GDM1 (cell line): Measurements from ENCODE around the gene TMEM269.
"Not testable (repeated sequence)": the region's sequence is repeated elsewhere in the genome, so short reads cannot be mapped to it uniquely, and the experiment has no call there.

ENCODE experiments used
- DNase-seq: peaks from one replicate; lab custom pipeline; 2025; lab: John Stamatoyannopoulos, UW

Gene TMEM269

DNA sequence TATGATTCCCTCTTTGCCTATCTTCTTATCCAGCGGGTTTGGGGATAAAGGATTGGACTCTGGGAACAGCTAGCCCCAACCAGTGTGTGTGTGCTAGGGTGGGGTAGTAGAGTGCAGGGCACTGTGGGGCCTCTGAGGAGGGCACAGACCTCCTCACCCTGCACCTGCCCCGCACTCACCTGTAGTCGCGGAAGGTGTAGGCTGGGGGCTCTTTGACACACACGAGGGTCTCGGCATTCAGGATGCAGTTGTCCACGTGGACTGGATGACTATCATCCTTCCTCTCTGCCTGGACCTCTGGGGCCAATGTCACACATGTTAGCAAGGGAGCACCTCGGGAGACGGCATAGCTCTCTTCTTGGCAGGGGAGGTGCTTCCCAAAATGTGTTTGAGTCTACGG, 36.8 kb upstream of the TMEM269 start:
- DNase-seq, result no peak

GRCh38 chr1:42748461-42749410, 36.1 kb upstream of the TMEM269 start:
- DNase-seq, result no peak

- no peak for DNase-seq
Measured at GRCh38 chr1:42750041-42750440, 34.8 kb upstream of the TMEM269 start.

GRCh38 chr1:42751511-42752070, 33.2 kb upstream of the TMEM269 start:
- DNase-seq, result not testable (repeated sequence)

GRCh38 chr1:42752284-42752683, 32.5 kb upstream of the TMEM269 start:
- no peak for DNase-seq

DNA sequence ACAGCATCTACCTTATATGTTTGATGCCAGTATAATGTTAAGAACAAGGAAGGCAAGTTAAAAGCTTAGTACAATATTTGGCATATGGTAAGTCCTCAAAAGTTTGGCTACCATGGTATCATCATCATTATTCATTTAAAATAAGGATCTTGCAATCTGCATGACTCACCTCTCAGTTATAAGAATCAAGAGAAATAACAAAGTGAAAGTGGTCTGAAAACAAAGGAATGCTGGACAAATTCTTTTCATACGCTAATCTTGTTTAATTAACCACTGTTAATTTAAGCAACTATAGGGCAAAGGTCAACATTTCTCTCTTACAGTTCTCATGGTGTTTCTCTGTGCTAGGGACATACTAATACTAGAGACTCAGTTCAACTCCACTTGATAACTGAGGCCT, 31.7 kb upstream of the TMEM269 start:
- no peak for DNase-seq

GRCh38 chr1:42756956-42757891, 27.6 kb upstream of the TMEM269 start:
- DNase-seq, result no peak

DNA sequence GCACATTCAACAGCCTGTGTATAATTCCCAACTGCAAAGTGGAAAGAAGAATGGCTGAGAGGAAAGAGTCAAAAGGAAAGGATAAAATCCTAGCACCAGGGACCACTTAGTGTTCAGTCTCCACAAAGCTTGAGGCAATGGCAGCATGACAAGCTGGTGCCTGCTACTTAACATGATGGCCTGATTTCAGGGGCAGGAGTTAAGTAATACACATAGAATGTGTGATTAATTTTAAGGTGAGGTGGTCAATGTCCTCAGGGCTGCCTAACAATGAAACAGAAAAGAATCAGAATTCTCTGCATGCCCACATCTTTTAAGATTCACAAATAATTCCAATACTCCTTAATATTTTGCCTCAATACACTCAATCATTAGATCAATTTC, 26.9 kb upstream of the TMEM269 start:
- no peak for DNase-seq

DNA sequence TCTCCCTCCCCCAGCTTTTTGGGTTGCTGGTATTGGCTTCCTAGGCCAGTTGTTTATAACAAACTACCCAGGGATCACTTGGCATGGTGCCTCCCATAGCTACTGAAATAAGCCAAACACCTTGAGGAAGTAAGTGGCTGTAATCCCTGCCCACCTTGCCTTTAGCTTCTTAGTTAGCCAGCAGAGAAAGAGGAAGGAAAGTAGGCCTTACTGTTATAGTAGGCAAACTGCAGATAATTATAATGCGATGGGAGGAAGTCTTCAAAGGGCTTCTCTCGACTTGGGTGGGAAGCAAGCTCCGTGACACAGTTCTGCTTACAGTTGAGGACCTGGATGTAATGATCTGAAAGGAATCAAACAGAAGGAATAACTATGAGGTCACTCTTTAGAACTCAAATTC, 26.1 kb upstream of the TMEM269 start:
- DNase-seq, result peak; percentile 36

GRCh38 chr1:42759114-42759513, 25.7 kb upstream of the TMEM269 start:
- DNase-seq, result peak; percentile 26

- DNase-seq, result no peak
Measured at GRCh38 chr1:42761567-42761966, 23.2 kb upstream of the TMEM269 start.

DNA sequence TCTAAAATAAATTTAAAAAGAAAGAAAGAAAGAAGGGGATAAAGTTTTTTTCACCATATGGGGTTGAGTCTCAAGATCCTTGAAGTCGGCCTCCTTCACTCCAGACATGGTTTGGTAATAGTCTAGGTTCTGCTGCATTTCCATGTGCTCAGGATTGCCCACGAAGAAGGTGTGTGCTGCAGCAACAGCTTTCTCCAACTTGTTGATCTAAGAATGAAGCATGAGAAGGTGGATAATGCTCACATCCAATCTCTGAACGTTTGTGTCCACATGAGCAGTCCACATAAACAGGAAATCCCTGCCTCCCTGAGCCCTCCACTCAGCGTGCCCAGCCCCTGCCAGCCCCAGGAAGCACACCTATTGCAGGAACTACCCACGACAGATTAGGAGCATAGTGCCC, 22.5 kb upstream of the TMEM269 start:
- no peak for DNase-seq

GRCh38 chr1:42765269-42765668, 19.5 kb upstream of the TMEM269 start:
- DNase-seq, result no peak

GRCh38 chr1:42765832-42766740, 18.7 kb upstream of the TMEM269 start:
- no peak for DNase-seq

GRCh38 chr1:42766741-42767509, 17.9 kb upstream of the TMEM269 start, which contains the start of the genes C1orf50 and P3H1:
C1orf50 (plus strand) TSS chr1:42767249; CDS start chr1:42767312, 63 bp downstream.
P3H1 (minus strand) TSS chr1:42767028; CDS start chr1:42766971, 57 bp downstream.
- peak; percentile 99 for DNase-seq

GRCh38 chr1:42767510-42768000, 17.2 kb upstream of the TMEM269 start:
- DNase-seq, result no peak

DNA sequence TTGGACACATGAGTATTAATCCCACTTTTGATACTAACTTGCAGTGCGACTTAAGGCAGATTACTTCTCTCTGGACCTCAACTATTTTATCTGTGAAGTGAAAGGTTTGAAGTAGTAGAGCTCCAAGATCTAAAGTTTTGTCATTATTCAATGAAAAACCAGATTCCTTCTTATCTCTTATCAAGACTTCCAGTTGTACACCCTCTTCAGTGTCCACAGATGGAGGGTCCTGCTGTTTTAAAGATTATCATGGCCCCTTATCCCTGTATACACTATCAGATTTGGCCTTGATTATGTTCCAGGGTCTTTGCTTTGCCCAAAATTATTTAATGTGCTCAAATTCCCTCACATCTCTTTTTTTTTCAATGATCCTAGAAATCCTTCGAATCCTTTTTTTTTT, 16.6 kb upstream of the TMEM269 start:
- no peak for DNase-seq

- no peak for DNase-seq
Measured at GRCh38 chr1:42769811-42770210, 15.0 kb upstream of the TMEM269 start.

DNA sequence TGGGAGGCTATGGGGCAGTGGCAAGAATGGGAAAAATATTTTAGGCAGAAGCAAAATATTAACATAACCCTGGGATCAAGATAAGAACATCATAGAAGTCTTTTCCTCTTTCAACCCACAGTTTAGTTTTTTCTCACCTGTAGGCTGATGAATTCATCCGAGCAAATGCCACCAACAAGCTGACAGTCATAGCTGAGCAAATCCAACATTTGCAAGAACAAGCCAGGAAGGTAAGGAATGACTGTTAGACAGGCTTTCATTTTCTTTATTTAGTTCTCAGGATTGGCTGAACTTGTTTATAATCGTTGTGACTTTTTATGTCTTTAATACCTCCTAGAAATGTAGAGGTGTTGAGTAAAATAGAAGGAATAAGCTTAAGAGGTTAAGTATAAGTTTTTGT, 11.4 kb upstream of the TMEM269 start:
- DNase-seq, result no peak

GRCh38 chr1:42774928-42775526, 9.8 kb upstream of the TMEM269 start:
- no peak for DNase-seq
